ENCODE results near the gene EDC4.
"Not testable (repeated sequence)": the region's sequence is repeated elsewhere in the genome, so short reads cannot be mapped to it uniquely, and the experiment has no call there.

The EDC4 gene, protein sequence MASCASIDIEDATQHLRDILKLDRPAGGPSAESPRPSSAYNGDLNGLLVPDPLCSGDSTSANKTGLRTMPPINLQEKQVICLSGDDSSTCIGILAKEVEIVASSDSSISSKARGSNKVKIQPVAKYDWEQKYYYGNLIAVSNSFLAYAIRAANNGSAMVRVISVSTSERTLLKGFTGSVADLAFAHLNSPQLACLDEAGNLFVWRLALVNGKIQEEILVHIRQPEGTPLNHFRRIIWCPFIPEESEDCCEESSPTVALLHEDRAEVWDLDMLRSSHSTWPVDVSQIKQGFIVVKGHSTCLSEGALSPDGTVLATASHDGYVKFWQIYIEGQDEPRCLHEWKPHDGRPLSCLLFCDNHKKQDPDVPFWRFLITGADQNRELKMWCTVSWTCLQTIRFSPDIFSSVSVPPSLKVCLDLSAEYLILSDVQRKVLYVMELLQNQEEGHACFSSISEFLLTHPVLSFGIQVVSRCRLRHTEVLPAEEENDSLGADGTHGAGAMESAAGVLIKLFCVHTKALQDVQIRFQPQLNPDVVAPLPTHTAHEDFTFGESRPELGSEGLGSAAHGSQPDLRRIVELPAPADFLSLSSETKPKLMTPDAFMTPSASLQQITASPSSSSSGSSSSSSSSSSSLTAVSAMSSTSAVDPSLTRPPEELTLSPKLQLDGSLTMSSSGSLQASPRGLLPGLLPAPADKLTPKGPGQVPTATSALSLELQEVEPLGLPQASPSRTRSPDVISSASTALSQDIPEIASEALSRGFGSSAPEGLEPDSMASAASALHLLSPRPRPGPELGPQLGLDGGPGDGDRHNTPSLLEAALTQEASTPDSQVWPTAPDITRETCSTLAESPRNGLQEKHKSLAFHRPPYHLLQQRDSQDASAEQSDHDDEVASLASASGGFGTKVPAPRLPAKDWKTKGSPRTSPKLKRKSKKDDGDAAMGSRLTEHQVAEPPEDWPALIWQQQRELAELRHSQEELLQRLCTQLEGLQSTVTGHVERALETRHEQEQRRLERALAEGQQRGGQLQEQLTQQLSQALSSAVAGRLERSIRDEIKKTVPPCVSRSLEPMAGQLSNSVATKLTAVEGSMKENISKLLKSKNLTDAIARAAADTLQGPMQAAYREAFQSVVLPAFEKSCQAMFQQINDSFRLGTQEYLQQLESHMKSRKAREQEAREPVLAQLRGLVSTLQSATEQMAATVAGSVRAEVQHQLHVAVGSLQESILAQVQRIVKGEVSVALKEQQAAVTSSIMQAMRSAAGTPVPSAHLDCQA (N-terminal part only)

GRCh38 chr16:67872631-67873434 lies at the start of gene EDC4:
Gene EDC4, plus strand, starts transcription at chr16:67873052. Its CDS starts 210 bp downstream, at chr16:67873262.
- DNase-seq (ENCODE audit: low read depth in 1 of 2, low spot score in 1 of 2), result peak; percentile 82 to 84

DNA sequence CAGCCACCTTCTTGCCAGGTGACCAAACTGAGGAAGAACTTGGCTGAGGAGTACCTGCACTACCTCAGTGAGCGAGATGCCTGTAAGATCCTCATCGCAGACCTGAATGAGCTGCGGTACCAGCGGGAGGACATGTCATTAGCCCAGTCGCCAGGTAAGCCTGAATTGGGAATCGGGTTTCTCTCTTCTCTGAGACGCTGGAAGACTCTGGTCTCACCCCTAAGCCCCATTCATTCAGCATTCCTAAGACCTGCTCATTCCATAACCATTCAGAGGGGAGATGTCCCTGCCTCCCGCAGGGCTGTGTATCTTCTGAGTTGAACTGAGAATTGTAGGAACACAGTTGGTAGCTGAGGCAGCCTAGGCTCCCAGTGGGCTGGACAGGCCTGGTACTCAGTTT lies 47.7 kb upstream of the EDC4 start:
- no peak for DNase-seq (ENCODE audit: low read depth in 1 of 2, low spot score in 1 of 2)

DNA sequence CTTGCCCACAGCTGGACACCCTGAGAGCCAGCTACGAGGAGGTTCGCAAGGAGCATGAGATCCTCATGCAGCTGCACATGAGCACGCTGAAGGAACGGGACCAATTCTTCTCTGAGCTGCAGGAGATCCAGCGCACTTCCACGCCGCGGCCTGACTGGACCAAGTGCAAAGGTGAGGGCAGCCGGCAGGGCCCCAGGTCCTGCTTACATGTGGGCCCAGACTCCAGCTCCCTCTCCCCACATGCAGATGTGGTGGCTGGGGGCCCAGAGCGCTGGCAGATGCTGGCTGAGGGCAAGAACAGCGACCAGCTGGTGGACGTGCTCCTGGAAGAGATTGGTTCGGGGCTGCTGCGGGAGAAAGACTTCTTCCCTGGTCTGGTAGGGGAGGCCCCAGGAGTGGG lies 46.9 kb upstream of the EDC4 start:
- DNase-seq (ENCODE audit: low read depth in 1 of 2, low spot score in 1 of 2), result no peak

DNA sequence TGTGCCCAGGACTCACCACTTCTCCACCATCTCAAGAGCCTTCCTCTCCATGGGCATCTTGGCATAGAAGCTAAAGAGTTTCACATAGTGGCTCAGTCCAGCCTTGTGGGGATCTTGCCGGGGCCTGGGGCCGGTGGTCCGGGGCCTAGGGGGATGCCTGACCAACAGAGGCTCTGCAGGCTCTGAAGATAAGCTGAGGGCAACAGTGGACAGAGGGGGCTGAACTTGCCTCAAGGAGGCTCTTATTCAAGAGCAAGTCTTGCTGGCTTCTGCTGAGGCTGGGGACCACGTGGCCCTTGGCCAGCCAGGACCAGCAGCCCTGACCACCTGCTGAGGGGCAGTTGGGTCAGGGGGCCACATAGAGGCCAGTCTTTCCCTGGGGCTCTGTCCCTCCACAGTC lies 44.2 kb upstream of the EDC4 start:
- no peak for DNase-seq (ENCODE audit: low read depth in 1 of 2, low spot score in 1 of 2)

DNA sequence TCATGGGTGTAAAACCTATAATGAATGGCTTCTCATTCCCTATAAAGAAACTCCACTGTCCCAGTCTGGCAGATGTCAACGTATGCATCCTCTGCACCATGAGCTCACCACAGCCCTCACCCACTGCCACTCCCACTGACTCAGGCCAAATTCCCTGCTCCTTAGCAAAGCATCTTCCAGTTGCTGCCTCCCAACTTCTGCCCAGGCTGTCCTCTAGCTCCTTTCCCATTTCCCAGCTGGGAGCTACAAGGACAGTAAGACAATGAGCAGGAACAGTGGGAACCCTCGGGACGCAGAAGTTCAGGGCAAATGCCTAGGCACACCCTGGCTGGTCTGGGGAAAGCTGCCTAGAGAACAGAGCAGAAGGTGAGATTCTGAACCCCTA lies 39.8 kb upstream of the EDC4 start:
- DNase-seq (ENCODE audit: low read depth in 1 of 2, low spot score in 1 of 2), result no peak

DNA sequence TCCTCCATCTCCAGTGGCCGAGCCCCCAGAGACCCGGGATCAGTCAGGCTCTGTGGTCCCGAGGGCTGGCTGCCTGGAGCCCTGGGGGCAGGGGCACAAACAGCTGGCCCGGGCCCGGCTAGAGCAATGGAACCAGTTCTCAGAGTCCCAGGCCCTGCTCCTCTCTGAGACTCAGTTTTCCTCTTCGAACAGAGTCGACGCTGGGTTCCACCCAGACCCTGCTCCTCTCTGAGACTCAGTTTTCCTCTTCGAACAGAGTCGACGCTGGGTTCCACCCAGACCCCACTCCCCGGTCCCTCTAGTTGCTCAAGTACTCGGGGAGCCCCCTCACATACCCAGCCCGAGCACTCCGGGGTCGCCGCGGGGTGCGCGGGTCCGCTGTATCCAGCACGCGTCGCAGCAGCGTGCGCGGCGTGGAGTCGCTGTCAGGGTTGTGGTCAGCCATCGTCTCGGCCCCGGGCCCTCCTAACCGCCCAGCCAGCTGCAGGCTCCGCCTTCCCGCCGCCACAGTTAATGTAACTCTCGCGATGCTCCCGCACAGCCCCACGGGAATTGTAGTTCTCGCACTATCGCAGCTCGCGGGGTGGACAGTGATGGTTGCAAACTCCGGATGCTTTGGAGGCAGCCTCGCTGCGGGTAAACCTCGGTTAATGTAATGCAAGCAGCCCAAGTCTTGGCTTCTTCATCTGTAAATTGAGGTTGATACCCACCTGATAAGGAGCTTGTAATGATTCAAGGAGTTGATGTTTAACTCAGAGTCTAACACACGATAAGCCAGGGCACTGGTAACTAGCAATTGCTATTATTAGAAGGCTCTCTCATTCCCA lies 39.2 kb upstream of the EDC4 start:
- DNase-seq (ENCODE audit: low read depth in 1 of 2, low spot score in 1 of 2), result peak; percentile 86 to 89

GRCh38 chr16:67834242-67834614 lies 38.6 kb upstream of the EDC4 start:
- no peak for DNase-seq (ENCODE audit: low read depth in 1 of 2, low spot score in 1 of 2)

GRCh38 chr16:67837190-67837589 lies 35.7 kb upstream of the EDC4 start:
- DNase-seq (ENCODE audit: low read depth in 1 of 2, low spot score in 1 of 2), result not testable (repeated sequence)

DNA sequence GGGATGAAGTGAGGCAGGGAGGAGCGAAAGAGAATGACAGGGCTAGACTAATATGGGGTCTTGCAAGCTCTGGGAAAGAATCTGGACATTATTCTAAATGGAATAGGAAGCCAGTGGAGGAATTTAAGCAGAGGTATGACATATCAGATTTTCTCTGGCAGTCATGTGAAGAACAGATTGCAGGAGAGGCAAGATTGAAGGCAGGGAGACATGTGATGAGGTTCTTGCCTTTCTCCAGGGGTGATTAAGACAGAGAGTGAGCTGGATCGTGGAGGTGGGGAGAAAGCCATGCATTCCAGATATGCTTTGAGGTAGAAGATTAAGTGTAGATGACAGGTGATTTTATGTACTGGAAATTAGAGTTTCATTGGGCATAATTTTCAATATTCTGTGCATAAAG lies 35.0 kb upstream of the EDC4 start:
- no peak for DNase-seq (ENCODE audit: low read depth in 1 of 2, low spot score in 1 of 2)

DNA sequence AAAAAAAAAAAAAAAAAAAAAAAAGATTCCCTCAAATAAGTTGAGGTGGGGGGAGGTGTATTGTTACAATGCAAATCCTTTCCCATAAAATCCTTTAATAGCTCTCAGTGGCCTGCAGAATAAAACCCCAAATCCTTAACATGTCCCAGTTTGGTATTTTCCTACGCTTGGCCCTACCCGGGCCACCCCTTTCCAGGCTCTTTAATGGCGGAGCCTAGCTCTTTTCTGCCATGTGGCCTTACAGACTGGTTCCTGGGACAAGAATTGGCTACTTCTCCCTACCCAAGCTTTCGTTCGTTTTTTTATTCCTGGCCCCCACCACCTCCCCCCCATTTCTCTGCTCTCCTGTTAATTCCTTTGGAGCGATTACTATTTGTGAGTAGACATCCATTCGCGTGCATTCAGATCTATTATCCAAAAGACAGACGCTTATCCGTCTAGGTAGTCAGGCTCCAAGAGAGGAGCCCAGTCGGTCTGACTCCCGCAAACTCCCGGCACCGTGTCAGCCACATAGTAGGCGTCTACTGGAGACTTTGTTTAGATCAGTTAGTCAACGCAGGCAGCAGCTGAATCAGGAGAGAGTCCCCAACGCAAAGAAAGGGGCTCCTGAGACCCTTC lies 31.5 kb upstream of the EDC4 start:
- no peak for DNase-seq (ENCODE audit: low read depth in 1 of 2, low spot score in 1 of 2)

DNA sequence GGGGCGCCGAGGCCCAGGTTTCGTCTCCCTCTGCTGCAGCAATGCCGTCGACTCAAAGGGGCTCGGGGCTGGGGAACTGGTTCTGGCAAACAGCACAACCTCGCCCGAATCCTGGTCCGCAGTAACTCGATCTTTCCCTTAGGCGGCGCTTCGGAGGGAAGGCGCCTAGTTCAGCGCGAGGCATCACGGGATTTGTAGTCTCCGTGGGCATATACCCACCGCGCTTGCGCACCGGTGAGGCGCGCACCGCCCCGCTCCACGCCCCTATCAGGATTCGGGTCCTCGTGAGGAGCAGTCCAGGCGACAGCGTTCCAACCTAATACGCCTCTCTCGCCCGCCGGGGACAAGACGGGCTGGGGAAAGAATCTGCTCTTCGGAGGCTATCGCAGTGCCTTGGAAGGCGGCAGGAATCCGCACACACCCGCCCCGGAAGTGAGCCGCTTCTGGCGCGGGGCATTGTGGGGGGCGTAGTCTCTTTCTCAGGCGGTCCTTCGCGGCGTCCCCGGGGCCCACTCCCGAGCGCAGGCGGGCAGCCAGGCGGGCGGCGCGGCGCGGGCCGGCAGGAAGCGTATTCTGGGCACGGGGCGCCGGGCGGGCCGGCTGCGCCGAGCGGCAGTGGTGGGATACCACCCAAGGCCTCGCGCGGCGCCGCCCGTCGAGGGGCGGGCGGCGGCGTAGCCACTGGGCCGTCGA lies 30.9 kb upstream of the EDC4 start, which contains the start of gene THAP11:
Gene THAP11, plus strand, starts transcription at position 505 of the 693 bp plus-strand sequence. CDS start 235 bp downstream, outside the sequence.
- peak; percentile 92 to 94 for DNase-seq (ENCODE audit: low read depth in 1 of 2, low spot score in 1 of 2)

DNA sequence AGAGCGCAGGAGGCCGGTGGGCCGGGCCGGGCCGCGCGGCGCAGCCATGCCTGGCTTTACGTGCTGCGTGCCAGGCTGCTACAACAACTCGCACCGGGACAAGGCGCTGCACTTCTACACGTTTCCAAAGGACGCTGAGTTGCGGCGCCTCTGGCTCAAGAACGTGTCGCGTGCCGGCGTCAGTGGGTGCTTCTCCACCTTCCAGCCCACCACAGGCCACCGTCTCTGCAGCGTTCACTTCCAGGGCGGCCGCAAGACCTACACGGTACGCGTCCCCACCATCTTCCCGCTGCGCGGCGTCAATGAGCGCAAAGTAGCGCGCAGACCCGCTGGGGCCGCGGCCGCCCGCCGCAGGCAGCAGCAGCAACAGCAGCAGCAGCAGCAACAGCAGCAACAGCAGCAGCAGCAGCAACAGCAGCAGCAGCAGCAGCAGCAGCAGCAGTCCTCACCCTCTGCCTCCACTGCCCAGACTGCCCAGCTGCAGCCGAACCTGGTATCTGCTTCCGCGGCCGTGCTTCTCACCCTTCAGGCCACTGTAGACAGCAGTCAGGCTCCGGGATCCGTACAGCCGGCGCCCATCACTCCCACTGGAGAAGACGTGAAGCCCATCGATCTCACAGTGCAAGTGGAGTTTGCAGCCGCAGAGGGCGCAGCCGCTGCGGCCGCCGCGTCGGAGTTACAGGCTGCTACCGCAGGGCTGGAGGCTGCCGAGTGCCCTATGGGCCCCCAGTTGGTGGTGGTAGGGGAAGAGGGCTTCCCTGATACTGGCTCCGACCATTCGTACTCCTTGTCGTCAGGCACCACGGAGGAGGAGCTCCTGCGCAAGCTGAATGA lies 30.1 kb upstream of the EDC4 start:
- DNase-seq (ENCODE audit: low read depth in 1 of 2, low spot score in 1 of 2), result peak; percentile 35 to 42

DNA sequence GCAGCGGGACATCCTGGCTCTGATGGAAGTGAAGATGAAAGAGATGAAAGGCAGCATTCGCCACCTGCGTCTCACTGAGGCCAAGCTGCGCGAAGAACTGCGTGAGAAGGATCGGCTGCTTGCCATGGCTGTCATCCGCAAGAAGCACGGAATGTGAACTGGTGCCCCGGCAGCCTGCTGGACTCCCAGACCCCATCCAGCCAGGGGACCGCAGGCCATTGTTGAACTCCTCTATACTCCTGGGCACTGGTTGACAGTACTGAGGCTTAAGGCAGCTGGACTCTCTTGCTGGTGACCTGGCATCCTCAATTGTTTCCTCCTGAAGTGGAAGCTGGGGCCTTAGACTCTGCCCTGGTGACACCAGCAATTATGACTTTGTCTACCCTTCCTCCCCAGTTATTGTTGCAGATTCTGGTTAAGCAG lies 29.5 kb upstream of the EDC4 start:
- peak in 1 of 2 donors; percentile 19 for DNase-seq (ENCODE audit: low read depth in 1 of 2, low spot score in 1 of 2)

- DNase-seq (ENCODE audit: low read depth in 1 of 2, low spot score in 1 of 2), result no peak
Observed at GRCh38 chr16:67844497-67844896, 28.4 kb upstream of the EDC4 start.

- no peak for DNase-seq (ENCODE audit: low read depth in 1 of 2, low spot score in 1 of 2)
Observed at GRCh38 chr16:67845291-67846062, 27.4 kb upstream of the EDC4 start.

- DNase-seq (ENCODE audit: low read depth in 1 of 2, low spot score in 1 of 2), result no peak
Observed at GRCh38 chr16:67846063-67846319, 26.9 kb upstream of the EDC4 start.
